ENCODE data around the gene KLK14. TPM values are rescaled to one million over a fixed set of nuclear protein-coding genes. Genes with fewer than 3 reads are reported as not detected.

Gene KLK14
- total RNA-seq, 4 donors from 2014 or later = 1.1 to 6.6 TPM; not detected in 2

DNA sequence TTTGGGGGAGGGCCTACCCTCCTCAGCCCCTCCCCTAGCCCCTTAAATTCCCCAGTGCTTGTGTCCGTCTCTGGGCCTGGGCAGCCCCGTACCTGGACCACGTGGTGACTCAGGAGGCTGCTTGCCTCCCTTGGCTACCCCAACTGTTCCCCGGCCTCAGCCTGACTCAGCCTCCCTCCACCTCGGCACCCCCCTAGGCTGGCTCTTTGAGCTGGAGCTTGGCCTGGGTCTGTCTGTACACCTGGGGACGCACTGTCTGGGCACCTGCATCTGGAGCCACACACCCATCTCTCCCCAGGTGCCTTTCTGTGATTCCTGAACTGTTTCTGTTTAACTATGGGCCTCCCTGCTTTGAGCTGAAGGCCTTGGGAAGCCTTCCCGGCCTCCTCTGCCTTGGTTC is 1.8 kb upstream of the KLK14 start:
- no peak for DNase-seq
- Histone ChIP-seq H3K27me3 (no peaks in the 10 kb centered on the region), H3K9me3 (no peaks in the 10 kb centered on the region), H3K36me3 (no peaks in the 10 kb centered on the region), H3K27ac (no peak overlapping the region), H3K4me3 (no peak overlapping the region), H3K4me1 (no peaks in the 10 kb centered on the region)
- TF ChIP-seq POLR2A (IDR thresholded peaks at IDR 0.05) = no peak
- TF ChIP-seq, protein P1, sequence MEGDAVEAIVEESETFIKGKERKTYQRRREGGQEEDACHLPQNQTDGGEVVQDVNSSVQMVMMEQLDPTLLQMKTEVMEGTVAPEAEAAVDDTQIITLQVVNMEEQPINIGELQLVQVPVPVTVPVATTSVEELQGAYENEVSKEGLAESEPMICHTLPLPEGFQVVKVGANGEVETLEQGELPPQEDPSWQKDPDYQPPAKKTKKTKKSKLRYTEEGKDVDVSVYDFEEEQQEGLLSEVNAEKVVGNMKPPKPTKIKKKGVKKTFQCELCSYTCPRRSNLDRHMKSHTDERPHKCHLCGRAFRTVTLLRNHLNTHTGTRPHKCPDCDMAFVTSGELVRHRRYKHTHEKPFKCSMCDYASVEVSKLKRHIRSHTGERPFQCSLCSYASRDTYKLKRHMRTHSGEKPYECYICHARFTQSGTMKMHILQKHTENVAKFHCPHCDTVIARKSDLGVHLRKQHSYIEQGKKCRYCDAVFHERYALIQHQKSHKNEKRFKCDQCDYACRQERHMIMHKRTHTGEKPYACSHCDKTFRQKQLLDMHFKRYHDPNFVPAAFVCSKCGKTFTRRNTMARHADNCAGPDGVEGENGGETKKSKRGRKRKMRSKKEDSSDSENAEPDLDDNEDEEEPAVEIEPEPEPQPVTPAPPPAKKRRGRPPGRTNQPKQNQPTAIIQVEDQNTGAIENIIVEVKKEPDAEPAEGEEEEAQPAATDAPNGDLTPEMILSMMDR (IDR thresholded peaks at IDR 0.05) = no peak

DNA sequence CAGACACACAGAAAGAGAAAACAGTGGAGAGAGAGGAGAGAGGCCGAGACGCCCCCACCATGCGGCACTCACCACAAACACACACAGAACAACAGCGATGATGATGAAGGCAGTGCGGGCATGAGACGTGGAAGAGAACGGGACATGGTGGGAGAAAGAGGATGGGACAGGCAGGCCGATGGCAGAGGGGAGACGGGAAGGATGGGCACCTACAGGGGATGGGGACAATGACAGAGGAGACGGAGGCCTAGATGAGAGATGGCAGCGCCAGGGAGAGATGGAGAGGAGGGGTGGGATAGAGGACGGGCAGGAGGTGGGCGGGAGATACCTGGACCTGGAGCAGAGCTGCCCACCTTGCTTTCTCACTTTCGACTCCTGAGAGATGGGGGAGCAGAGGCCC is 1.1 kb upstream of the KLK14 start:
- H3K4me1 ChIP-seq = no peaks in the 10 kb centered on the region
- H3K4me3 ChIP-seq = no peak overlapping the region
- H3K27me3 ChIP-seq = no peaks in the 10 kb centered on the region
- no peak overlapping the region for H3K27ac ChIP-seq
- no peaks in the 10 kb centered on the region for H3K36me3 ChIP-seq
- peak in 1 of 3 donors; percentile 13 for DNase-seq
- TF ChIP-seq, protein P1 (IDR thresholded peaks at IDR 0.05) = no peak
- TF ChIP-seq POLR2A (IDR thresholded peaks at IDR 0.05) = no peak
- no peaks in the 10 kb centered on the region for H3K9me3 ChIP-seq

DNA sequence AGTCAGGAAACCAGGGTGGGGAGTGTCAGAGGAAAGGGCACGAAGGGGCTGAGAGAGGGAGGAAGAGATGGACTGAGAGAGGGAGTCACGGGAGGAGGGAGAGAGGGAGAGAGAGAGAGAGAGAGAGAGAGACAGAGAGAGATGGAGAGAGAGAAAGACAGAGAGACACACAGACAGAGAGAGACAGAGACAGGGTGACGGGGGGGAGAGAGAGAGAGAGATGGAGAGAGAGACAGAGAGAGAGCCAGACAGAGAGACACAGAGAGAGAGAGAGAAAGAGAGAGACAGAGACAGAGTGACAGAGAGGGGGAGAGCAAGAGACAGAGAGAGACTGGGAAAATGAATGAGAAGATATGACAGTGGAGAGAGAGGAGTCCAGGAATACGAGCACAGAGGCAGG is 494 bp upstream of the KLK14 start:
- DNase-seq = no peak
- no peaks in the 10 kb centered on the region for H3K4me1 ChIP-seq
- H3K27me3 ChIP-seq = no peaks in the 10 kb centered on the region
- H3K4me3 ChIP-seq = no peak overlapping the region
- no peak overlapping the region for H3K27ac ChIP-seq
- TF ChIP-seq, protein P1 (IDR thresholded peaks at IDR 0.05) = no peak
- TF ChIP-seq POLR2A (IDR thresholded peaks at IDR 0.05) = no peak
- H3K9me3 ChIP-seq = no peaks in the 10 kb centered on the region
- H3K36me3 ChIP-seq = no peaks in the 10 kb centered on the region

DNA sequence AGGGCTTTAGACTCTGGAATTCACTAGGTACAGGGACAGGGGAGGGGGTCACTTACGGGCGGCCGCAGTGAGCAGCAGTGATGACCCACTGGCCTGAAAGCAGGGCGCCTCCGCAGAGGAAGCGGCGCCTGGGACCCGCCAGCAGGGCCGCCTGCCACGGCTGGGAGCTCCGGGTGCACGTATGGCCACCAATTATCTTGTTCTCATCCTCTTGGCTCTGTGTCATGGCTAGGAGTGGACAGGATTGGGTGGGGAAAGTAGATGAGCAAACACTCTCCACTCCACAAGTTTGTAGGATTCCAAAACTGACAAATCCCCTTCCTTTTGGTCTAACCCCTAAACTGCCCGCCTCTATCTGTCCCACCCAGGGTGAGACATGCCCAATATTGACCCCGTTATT is 1.2 kb downstream of the KLK14 start:
- no peak for TF ChIP-seq POLR2A (IDR thresholded peaks at IDR 0.05)
- TF ChIP-seq, protein P1 (IDR thresholded peaks at IDR 0.05) = no peak
- no peak for DNase-seq
- H3K9me3 ChIP-seq = no peaks in the 10 kb centered on the region

DNA sequence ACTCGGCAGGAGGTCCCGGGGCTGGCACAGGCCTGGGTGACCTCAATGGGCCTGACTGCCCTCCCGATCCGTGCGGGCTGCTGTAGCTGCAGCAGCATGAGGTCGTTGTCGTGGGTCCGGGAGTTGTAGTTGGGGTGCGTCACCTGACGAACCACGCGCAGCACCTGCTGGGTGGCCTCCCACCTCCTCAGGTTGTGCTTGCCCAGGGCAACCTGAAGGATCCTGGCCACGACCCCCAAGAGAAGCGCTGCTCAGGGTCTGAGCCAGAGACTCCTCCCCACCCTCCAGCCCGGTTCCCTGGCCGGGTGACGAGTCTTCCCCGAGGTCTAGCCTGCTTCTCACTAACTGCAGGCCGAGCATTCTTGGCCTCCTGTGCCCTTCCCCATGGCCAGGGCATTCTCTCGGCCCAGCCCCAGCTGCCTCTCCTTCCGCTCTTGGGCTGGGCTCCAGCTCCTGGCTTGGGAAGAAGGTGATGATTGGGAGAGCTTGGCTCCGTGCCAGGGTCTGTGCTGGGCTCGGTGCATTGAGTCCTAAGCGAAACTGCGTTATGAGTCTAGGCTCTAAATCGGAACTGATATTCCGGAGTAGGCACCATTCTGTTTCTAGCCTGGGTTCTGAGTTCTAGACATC is 3.1 kb downstream of the KLK14 start:
- H3K4me3 ChIP-seq = no peak overlapping the region
- no peak overlapping the region for H3K27ac ChIP-seq
- H3K9me3 ChIP-seq = no peaks in the 10 kb centered on the region
- no peak for DNase-seq
- H3K4me1 ChIP-seq = no peaks in the 10 kb centered on the region
- H3K36me3 ChIP-seq = no peaks in the 10 kb centered on the region
- no peaks in the 10 kb centered on the region for H3K27me3 ChIP-seq
- TF ChIP-seq, protein P1 (IDR thresholded peaks at IDR 0.05) = no peak

More for the DNA sequence above, 1.2 kb downstream of the KLK14 start:
- Histone ChIP-seq H3K27ac (no peak overlapping the region), H3K27me3 (no peaks in the 10 kb centered on the region), H3K4me3 (no peak overlapping the region), H3K4me1 (no peaks in the 10 kb centered on the region), H3K36me3 (no peaks in the 10 kb centered on the region)

DNA sequence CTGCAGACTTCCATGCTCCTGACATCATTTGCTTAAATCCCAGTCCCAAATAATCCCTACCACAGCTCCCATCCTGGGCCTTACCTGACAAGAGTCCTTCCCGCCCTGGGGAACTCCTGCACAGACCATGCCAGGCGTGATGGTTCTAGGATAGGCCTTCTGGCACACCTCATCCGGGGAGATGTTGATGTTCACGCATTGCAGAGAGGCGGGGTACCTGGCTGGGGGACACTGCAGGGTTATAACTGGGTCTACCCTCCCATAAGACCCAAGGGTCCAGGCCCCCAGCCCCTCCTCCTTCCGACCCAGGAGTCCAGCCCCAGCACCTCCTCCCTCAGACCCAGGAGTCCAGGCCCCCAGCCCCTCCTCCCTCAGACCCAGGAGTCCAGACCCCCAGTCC is 4.0 kb downstream of the KLK14 start:
- Histone ChIP-seq H3K27ac (no peak overlapping the region), H3K9me3 (no peaks in the 10 kb centered on the region), H3K4me3 (no peak overlapping the region), H3K36me3 (no peaks in the 10 kb centered on the region), H3K27me3 (no peaks in the 10 kb centered on the region), H3K4me1 (no peaks in the 10 kb centered on the region)
- TF ChIP-seq, protein P1 (IDR thresholded peaks at IDR 0.05) = no peak
- TF ChIP-seq POLR2A (IDR thresholded peaks at IDR 0.05) = no peak
- DNase-seq = no peak

All from Peyer's patch (tissue), 4 donors.